Astrocyte (in vitro differentiated cells and primary cell): ENCODE data around the gene UGT1A3. TPM values are rescaled to one million over a fixed set of nuclear protein-coding genes. Genes with fewer than 3 reads are reported as not detected.

Experiments
- DNase-seq: peaks from one replicate; pipeline ENCODE4 v3.0.0-alpha.2; 2010; ENCODE audit warnings: low read depth
- FAIRE-seq: peaks from 2 replicates; lab custom pipeline; 2011; peaks lifted over from hg19 to GRCh38; lab: Jason Lieb, UNC
- H2AFZ ChIP-seq: 2 replicates; pipeline ENCODE4 v1.6.0; 2012; ENCODE audit warnings: low read depth, low read length, inconsistent platforms
- H3K27ac ChIP-seq: 2 replicates; pipeline ENCODE4 v1.5.1; 2011; ENCODE audit warnings: low read depth, low read length, inconsistent platforms
- H3K27me3 ChIP-seq: 2 replicates; pipeline ENCODE4 v1.6.0; 2011; ENCODE audit warnings: low read length, inconsistent platforms; ENCODE audit not compliant: insufficient read depth
- H3K36me3 ChIP-seq: 2 replicates; pipeline ENCODE4 v1.5.1; 2011; ENCODE audit warnings: low read length, inconsistent platforms; ENCODE audit not compliant: insufficient read depth
- H3K4me1 ChIP-seq: 2 replicates; pipeline ENCODE4 v1.5.1; 2011; ENCODE audit warnings: low read length, inconsistent platforms; ENCODE audit not compliant: insufficient read depth
- H3K4me2 ChIP-seq: 2 replicates; pipeline ENCODE4 v1.6.0; 2012; ENCODE audit warnings: low read length, inconsistent platforms
- H3K4me3 ChIP-seq: 2 replicates; pipeline ENCODE4 v1.5.1; 2011; ENCODE audit warnings: low read depth, mild to moderate bottlenecking, low read length, inconsistent platforms; ENCODE audit not compliant: insufficient read depth
- H3K79me2 ChIP-seq: 2 replicates; pipeline ENCODE4 v1.6.0; 2012; ENCODE audit warnings: mild to moderate bottlenecking, low read length, inconsistent platforms; ENCODE audit not compliant: insufficient read depth
- H3K9ac ChIP-seq: 2 replicates; pipeline ENCODE4 v1.6.0; 2012; ENCODE audit warnings: mild to moderate bottlenecking, low read length, inconsistent platforms
- H3K9me3 ChIP-seq: 2 replicates; pipeline ENCODE4 v1.5.1; 2012; ENCODE audit warnings: low read depth, mild to moderate bottlenecking, low read length, inconsistent platforms; ENCODE audit not compliant: insufficient read depth
- H4K20me1 ChIP-seq: 2 replicates; pipeline ENCODE4 v1.6.0; 2012; ENCODE audit warnings: low read length, inconsistent platforms; ENCODE audit not compliant: insufficient read depth
- H3K27ac Mint-ChIP-seq: one replicate; pipeline ENCODE4 v1.8.0; 2021; ENCODE audit warnings: mild to moderate bottlenecking, mixed read lengths; ENCODE audit not compliant: unreplicated experiment
- H3K27me3 Mint-ChIP-seq: one replicate; pipeline ENCODE4 v1.8.0; 2021; ENCODE audit warnings: low read depth, mixed read lengths; ENCODE audit not compliant: unreplicated experiment
- H3K36me3 Mint-ChIP-seq: one replicate; pipeline ENCODE4 v1.8.0; 2021; ENCODE audit warnings: low read depth, mixed read lengths; ENCODE audit not compliant: unreplicated experiment
- H3K4me1 Mint-ChIP-seq: one replicate; pipeline ENCODE4 v1.8.0; 2021; ENCODE audit warnings: low read depth, mixed read lengths; ENCODE audit not compliant: unreplicated experiment
- H3K4me3 Mint-ChIP-seq: one replicate; pipeline ENCODE4 v1.8.0; 2021; ENCODE audit warnings: mild to moderate bottlenecking, moderate library complexity, mixed read lengths; ENCODE audit not compliant: unreplicated experiment
- H3K9me3 Mint-ChIP-seq: one replicate; pipeline ENCODE4 v1.8.0; 2021; ENCODE audit warnings: mild to moderate bottlenecking, mixed read lengths; ENCODE audit not compliant: unreplicated experiment
- CTCF ChIP-seq: IDR thresholded peaks from 2 replicates; pipeline ENCODE4 v1.5.1; 2011; ENCODE audit warnings: low read depth, mild to moderate bottlenecking, inconsistent platforms, low read length, moderate library complexity; ENCODE audit not compliant: insufficient read depth
- EZH2 ChIP-seq: IDR thresholded peaks from 2 replicates; pipeline ENCODE4 v1.6.1; 2012; ENCODE audit warnings: mild to moderate bottlenecking, low read length, inconsistent platforms; ENCODE audit not compliant: insufficient read depth
- total RNA-seq: library from RNA; stranded (reverse); gene quantifications from 2 replicates; pipeline ENCODE4 v1.2.1, GENCODE V29; 2021

Gene UGT1A3
- total RNA-seq, 1 donor from 2014 or later = not detected

- Histone ChIP-seq H3K79me2 (no peaks in the 10 kb centered on the region), H2AFZ (no peak overlapping the region), H3K36me3 (no peaks in the 10 kb centered on the region), H3K4me2 (no peak overlapping the region), H4K20me1 (no peaks in the 10 kb centered on the region), H3K27me3 (peaks cover 8% of the 10 kb centered on the region), H3K27ac (no peak overlapping the region), H3K4me1 (no peaks in the 10 kb centered on the region), H3K9ac (no peak overlapping the region), H3K9me3 (no peaks in the 10 kb centered on the region), H3K4me3 (no peak overlapping the region)
- DNase-seq (no peak), FAIRE-seq (no peak)
- H3K4me3 Mint-ChIP-seq = no peak overlapping the region
- TF ChIP-seq CTCF (no peak), EZH2 (no peak)
- no peak overlapping the region for H3K27ac Mint-ChIP-seq
- H3K27me3 Mint-ChIP-seq = peaks cover 46% of the 10 kb centered on the region
- no peaks in the 10 kb centered on the region for H3K36me3 Mint-ChIP-seq
- no peaks in the 10 kb centered on the region for H3K9me3 Mint-ChIP-seq
- no peaks in the 10 kb centered on the region for H3K4me1 Mint-ChIP-seq
Observed at GRCh38 chr2:233807966-233808935, 79.4 kb downstream of the UGT1A3 start.

DNA sequence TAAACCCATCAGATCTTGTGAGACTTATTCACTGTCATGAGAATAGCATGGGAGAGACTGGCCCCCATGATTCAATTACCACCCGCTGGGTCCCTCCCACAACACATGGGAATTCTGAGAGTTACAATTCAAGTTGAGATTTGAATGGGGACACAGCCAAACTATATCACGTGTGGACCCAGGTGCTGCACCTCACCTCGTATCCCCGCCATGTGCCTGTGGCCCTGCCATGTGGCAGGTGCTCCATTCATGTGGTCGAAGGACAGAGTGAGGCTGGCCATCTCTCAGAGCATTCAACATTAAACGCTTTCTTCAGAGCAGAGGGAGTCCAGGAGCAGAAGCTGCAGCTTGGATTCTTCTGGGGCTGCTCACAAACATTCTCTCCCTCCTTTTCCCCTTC lies 81.5 kb downstream of the UGT1A3 start:
- Histone ChIP-seq H2AFZ (no peak overlapping the region), H3K9me3 (no peaks in the 10 kb centered on the region), H3K4me1 (no peaks in the 10 kb centered on the region), H3K9ac (no peak overlapping the region), H3K36me3 (no peaks in the 10 kb centered on the region), H3K4me3 (no peak overlapping the region), H3K27ac (no peak overlapping the region), H4K20me1 (no peaks in the 10 kb centered on the region), H3K27me3 (peaks cover 4% of the 10 kb centered on the region), H3K79me2 (no peaks in the 10 kb centered on the region), H3K4me2 (no peak overlapping the region)
- H3K4me3 Mint-ChIP-seq = no peak overlapping the region
- no peaks in the 10 kb centered on the region for H3K9me3 Mint-ChIP-seq
- H3K27me3 Mint-ChIP-seq = peaks cover 30% of the 10 kb centered on the region
- no peak for TF ChIP-seq CTCF
- no peak for TF ChIP-seq EZH2
- DNase-seq = no peak
- H3K27ac Mint-ChIP-seq = no peak overlapping the region
- H3K4me1 Mint-ChIP-seq = no peaks in the 10 kb centered on the region
- no peaks in the 10 kb centered on the region for H3K36me3 Mint-ChIP-seq
- FAIRE-seq = no peak

DNA sequence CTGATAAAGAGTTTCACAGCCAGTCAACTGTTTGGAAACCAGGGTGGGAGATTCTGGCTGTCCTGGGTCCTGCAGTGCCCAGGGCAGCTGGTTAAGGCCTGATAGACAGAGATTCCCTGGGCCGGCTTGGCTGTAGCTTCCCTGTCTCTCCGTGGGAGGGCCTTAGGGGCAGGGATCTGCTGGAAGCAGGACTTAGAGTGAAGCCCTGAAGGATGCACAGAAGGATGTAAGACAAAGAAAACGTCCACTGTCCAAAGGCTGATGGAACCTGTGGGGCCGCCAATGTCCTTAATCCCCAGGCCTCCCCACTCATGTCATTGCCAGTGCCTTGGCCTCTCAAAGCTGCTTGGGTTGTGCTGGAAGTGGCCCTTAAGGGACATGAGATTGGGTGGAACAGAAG lies 82.2 kb downstream of the UGT1A3 start:
- no peaks in the 10 kb centered on the region for H3K9me3 Mint-ChIP-seq
- H4K20me1 ChIP-seq = no peaks in the 10 kb centered on the region
- no peak overlapping the region for H3K4me2 ChIP-seq
- H3K9me3 ChIP-seq = no peaks in the 10 kb centered on the region
- H3K4me3 Mint-ChIP-seq = no peak overlapping the region
- no peak overlapping the region for H2AFZ ChIP-seq
- H3K27me3 Mint-ChIP-seq = peaks cover 28% of the 10 kb centered on the region
- no peak overlapping the region for H3K27ac ChIP-seq
- no peaks in the 10 kb centered on the region for H3K36me3 Mint-ChIP-seq
- no peak overlapping the region for H3K9ac ChIP-seq
- DNase-seq (no peak), FAIRE-seq (no peak)
- no peaks in the 10 kb centered on the region for H3K79me2 ChIP-seq
- H3K4me1 ChIP-seq = no peaks in the 10 kb centered on the region
- TF ChIP-seq EZH2 = no peak
- TF ChIP-seq CTCF = no peak
- H3K4me3 ChIP-seq = no peak overlapping the region
- H3K27ac Mint-ChIP-seq = no peak overlapping the region
- H3K4me1 Mint-ChIP-seq = no peaks in the 10 kb centered on the region
- H3K27me3 ChIP-seq = peaks cover 4% of the 10 kb centered on the region
- no peaks in the 10 kb centered on the region for H3K36me3 ChIP-seq
